Hepatocyte (in vitro differentiated cells): ENCODE data around the gene EMCN.

ENCODE experiments used
- EZH2 ChIP-seq: fragments of 200-600 bp; sonication (generic); IDR thresholded peaks from 2 replicates; pipeline ENCODE4 v1.6.1; 2016; ENCODE audit warnings: antibody characterized with exemption, mild to moderate bottlenecking, borderline replicate concordance
- EZH2phosphoT487 ChIP-seq: fragments of 200-600 bp; sonication (generic); IDR thresholded peaks from one replicate; pipeline ENCODE4 v1.6.1; 2018; ENCODE audit warnings: antibody characterized with exemption, mild to moderate bottlenecking, low read depth, moderate library complexity; ENCODE audit not compliant: unreplicated experiment, severe bottlenecking
- TF ChIP-seq, protein P1 (sequence below): fragments of 200-600 bp; sonication (generic); IDR thresholded peaks from 2 replicates; pipeline ENCODE4 v1.5.1; 2016; ENCODE audit warnings: antibody characterized with exemption, mild to moderate bottlenecking; ENCODE audit not compliant: poor library complexity

DNA sequence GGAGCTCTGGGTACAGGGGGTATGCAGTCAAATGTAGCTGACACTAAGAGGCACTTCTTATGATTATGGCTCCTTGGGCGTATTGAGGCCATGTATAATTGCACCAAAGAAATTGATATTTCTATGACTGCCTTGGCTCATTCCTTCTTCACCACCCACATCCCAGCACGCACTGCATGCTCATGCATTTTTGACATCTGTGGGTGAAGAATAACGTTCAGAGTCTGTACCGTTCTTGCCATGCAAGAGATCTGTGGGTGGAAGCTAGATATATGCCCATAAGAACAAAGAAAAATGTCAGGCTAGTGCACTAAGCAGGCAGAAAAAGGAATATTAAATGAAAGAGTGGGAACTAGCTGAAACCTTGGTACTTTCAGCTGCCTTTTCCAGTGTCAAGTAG, 93.4 kb downstream of the EMCN start:
- TF ChIP-seq, protein P1, sequence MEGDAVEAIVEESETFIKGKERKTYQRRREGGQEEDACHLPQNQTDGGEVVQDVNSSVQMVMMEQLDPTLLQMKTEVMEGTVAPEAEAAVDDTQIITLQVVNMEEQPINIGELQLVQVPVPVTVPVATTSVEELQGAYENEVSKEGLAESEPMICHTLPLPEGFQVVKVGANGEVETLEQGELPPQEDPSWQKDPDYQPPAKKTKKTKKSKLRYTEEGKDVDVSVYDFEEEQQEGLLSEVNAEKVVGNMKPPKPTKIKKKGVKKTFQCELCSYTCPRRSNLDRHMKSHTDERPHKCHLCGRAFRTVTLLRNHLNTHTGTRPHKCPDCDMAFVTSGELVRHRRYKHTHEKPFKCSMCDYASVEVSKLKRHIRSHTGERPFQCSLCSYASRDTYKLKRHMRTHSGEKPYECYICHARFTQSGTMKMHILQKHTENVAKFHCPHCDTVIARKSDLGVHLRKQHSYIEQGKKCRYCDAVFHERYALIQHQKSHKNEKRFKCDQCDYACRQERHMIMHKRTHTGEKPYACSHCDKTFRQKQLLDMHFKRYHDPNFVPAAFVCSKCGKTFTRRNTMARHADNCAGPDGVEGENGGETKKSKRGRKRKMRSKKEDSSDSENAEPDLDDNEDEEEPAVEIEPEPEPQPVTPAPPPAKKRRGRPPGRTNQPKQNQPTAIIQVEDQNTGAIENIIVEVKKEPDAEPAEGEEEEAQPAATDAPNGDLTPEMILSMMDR, result no peak
- no peak for TF ChIP-seq EZH2phosphoT487
- TF ChIP-seq EZH2, result no peak
